ENCODE results near the gene RNF130.

Gene RNF130, protein sequence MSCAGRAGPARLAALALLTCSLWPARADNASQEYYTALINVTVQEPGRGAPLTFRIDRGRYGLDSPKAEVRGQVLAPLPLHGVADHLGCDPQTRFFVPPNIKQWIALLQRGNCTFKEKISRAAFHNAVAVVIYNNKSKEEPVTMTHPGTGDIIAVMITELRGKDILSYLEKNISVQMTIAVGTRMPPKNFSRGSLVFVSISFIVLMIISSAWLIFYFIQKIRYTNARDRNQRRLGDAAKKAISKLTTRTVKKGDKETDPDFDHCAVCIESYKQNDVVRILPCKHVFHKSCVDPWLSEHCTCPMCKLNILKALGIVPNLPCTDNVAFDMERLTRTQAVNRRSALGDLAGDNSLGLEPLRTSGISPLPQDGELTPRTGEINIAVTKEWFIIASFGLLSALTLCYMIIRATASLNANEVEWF

GRCh38 chr5:180071531-180072255 is at the start of gene RNF130:
TSS of gene RNF130 (minus strand) at chr5:180071759. CDS start at chr5:180071702, 57 bp downstream.
- peak; percentile 80 for DNase-seq

- no peak for DNase-seq
Observed at GRCh38 chr5:180120237-180121101, 48.9 kb upstream of the RNF130 start.

DNA sequence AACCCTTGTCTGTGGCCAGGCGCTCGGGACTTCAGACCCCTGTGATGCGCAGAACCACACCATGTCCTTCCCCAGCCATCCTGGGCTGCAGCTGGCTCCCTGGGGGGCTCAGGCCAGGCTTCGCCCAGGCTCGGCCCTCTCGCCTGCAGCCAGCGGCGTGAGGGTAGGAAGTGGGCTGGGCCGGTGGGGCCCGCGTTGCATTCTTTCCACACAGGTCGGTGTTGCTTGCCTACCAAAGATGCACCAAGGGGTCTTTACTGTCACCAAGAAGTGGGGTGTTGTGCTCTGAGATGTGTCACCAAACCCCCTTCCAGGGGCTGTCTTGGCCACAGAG is 48.3 kb upstream of the RNF130 start:
- DNase-seq = no peak

- no peak for DNase-seq
Observed at GRCh38 chr5:180119031-180119902, 47.7 kb upstream of the RNF130 start.

GRCh38 chr5:180118391-180118791 is 46.8 kb upstream of the RNF130 start:
- DNase-seq = no peak

- no peak for DNase-seq
Observed at GRCh38 chr5:180117000-180117725, 45.6 kb upstream of the RNF130 start.

DNA sequence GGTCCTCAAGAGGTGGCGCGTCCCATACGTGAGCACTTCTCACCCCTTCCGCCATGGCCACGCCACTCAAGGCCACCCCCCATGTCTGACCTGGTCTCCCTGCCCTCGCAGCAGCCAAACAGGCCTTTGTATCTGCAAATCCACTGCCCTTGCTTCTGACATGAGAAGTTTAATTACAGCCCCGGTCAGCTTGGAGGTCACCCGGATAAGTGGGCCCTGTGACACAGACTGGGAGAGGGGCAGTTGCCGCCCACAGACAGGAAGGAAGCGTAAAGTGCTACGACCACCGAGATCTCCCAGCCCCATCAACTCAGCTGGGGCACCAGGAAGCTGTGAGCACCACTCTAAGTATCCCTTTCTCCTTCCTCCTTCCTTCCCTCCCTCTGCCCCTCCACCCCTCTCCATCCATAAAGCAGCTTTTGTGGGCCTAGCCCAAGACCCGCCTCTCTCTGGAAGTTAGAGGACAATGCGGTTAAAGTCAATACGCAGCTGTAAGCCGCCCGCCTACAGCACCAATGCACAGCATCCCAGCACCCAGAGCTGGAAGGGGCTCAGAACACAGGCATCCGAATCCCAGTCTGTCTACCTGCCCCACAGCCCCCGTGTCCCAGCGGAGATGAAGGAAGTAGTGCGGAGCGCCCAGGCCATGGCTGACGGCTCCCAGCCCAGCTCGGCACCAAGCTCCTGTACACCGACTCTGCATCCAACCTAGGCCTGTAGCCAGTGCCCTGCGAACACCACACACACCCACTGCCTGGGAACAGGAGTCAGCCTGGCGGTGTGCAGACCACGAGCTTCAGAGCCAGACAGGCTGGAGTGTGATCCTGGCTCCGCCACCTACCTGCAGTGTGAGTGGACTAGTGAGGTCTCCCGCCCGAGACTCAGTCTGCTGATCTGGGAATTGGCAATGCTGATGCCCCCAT is 44.8 kb upstream of the RNF130 start:
- no peak for DNase-seq

DNA sequence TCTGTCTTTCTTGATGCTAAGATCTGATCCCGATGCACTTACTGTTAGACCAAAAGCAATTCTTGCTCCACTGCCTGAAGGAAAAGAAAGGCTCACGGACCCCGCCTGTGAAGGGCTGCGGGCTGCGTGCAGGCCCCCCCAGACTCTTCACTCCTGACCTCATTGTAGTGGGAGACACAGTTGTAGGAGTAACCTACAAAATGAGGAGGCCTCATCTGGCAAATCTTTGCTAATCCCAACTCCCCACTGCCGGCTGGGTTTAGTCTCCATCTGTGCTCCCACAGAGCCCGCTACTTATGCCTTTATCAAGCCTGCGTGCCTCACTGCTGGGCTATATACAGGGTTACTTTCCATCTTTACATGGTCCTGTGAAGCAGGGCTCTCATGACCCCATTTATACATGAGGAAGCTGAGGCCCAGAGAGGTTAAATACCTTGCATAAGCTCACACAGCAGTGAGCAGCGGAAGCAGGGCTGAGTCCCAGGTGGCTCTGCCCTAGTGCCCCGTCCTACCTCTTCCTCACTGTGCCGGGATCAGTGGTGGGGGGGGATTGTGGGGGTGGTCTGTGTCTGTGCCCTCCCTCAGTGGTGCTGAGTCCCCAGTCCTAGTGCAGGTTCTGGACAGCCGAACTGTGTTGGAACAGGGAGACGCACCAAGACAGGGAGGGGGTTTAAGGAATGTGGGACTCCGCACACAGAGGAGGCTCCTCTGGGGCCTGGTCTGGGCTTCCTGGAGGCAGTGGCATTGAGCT is 43.9 kb upstream of the RNF130 start:
- DNase-seq = no peak

DNA sequence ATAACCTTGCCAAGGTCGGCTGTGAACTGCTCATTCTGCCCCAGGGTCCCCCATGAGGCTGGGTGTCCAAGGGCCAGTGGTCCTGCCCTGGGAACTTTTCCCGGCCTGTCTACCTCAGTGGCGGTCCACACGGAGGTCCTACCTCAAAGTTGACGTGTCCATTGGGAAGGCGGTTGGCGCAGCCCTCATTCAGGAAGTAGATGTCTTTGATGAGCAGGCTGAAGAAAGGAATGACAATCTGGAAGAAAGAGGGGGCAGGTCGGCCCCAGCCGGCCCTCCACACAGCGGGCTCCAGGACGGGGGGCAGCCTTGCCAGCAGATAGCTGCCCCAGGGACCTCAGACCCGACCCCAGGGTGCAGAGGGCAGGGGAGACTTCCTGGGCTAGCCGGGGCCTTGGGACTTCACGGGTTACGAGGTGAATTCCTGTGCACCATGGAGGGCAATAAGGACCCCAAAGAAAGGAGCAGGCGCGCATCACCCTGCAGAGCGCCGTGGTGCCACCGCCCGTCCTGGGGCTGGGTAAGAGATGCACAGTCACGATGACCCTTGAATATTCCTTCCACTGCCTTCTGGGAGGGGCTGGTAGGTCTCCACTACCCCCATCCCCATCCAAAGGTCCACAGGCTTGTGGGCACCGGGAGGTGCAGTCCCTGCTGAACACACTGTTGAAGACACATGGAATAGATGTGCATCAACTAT is 42.9 kb upstream of the RNF130 start:
- no peak for DNase-seq

GRCh38 chr5:180113660-180114303 is 42.2 kb upstream of the RNF130 start:
- DNase-seq = no peak

DNA sequence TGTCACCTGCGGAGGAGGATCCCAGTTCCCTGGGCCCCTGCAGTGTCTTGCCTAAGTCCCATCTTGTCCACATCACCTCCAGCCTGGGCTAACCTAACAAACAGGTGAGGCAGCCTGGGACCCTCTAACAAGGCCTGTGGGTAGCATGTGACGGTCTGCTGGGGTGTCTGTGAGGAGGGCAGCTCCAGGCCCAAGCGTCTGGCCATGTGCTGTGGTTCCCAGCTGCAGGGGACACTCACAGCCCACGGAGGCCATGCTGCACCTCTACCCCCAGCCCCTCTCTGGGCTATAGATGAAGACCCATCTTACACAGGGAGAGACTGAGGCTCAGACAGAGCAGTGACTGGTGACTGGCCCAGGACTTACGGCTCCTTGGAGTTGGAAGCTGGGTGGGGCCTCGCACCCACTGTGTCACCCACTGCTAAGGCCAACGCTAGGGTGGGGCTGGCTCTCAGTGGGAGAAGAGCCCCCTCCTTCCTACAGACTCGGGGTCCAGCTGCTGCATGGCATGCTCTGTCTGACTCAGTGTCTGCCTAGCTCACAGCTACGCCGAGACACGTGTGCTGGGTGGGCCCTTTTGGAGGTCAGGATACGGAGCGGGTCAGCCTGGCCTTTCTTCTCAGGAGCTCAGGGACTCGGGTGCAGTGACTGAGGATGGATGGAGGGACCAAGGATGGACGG is 40.8 kb upstream of the RNF130 start:
- DNase-seq = no peak

GRCh38 chr5:180111273-180112002 is 39.9 kb upstream of the RNF130 start:
- DNase-seq = no peak

- DNase-seq = no peak
Observed at GRCh38 chr5:180109920-180110319, 38.4 kb upstream of the RNF130 start.

DNA sequence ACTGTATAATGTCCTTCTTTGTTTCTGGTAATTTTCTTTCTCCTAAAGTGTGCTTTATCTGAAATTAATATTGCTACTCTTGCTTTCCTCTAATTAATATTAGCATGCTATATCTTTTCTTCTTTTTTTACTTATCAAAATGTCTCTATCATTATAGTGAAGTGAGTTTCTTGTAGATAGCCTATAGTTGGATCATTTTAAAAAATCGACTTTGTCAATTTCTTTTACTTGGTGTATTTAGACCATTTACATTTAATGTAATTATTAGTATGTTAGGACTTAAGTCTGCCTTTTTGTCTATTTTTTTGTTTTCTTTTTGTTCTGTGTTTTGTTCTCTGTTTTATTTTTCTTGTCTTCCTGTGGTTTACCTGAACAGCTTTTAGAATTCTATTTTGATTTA is 35.4 kb upstream of the RNF130 start:
- no peak for DNase-seq

- DNase-seq = no peak
Observed at GRCh38 chr5:180105827-180106312, 34.3 kb upstream of the RNF130 start.

DNA sequence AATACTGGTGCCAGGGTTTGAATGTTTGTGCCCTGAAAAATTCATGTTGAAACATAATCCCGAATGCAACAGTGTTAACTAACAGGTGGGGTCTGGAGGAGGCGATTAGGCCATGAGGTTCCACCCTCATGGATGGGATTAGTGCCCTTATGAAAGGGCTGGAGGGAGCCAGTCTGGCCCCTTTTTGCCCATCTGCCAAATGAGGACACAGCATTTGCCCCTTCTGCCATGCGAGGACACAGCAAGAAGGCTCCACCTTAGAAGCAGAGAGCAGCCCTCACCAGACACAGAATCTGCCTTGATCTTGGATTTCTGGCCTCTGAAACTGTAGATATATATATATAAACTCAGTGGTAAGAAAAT is 32.6 kb upstream of the RNF130 start:
- no peak for DNase-seq

GRCh38 chr5:180103487-180104167 is 32.1 kb upstream of the RNF130 start:
- no peak for DNase-seq
